SK-N-MC (cell line): ENCODE results near the gene CACNG8.

Experiments used
- DNase-seq: peaks from one replicate; pipeline ENCODE4 v3.0.0-alpha.2; 2011; ENCODE audit warnings: low read depth, low spot score
- H3K27ac ChIP-seq: fragments of 200-600 bp; sonication (generic); 2 replicates; pipeline ENCODE4 v1.5.1; 2016; ENCODE audit warnings: mixed run types
- H3K36me3 ChIP-seq: fragments of 200-600 bp; sonication (generic); 2 replicates; pipeline ENCODE4 v1.6.1; 2017; ENCODE audit warnings: antibody characterized with exemption, low read length, mixed read lengths; ENCODE audit not compliant: insufficient read depth
- H3K4me3 ChIP-seq: fragments of 200-600 bp; sonication (generic); 2 replicates; pipeline ENCODE4 v1.5.1; 2016
- H3K9ac ChIP-seq: fragments of 200-600 bp; sonication (generic); 2 replicates; pipeline ENCODE4 v1.8.0; 2017; ENCODE audit warnings: mixed run types, mixed read lengths; ENCODE audit not compliant: insufficient read length
- H3K9me3 ChIP-seq: fragments of 200-600 bp; sonication (generic); 2 replicates; pipeline ENCODE4 v1.6.1; 2017; ENCODE audit warnings: low read depth, mild to moderate bottlenecking, antibody characterized with exemption, low read length, moderate library complexity, mixed read lengths
- EZH2 ChIP-seq: fragments of 200-600 bp; sonication (generic); IDR thresholded peaks from one replicate; pipeline ENCODE4 v1.6.1; 2017; ENCODE audit warnings: antibody characterized with exemption
- FOXP2 ChIP-seq: optimal IDR thresholded peaks from 2 replicates; pipeline ENCODE3; 2011; ENCODE audit warnings: mild to moderate bottlenecking, moderate library complexity; ENCODE audit not compliant: insufficient read depth; ENCODE audit errors: extremely low read length, control extremely low read depth
- POLR2AphosphoS5 ChIP-seq: IDR thresholded peaks from 2 replicates; pipeline ENCODE4 v1.6.1; 2012; ENCODE audit warnings: mild to moderate bottlenecking, low read depth, low read length, borderline replicate concordance

Gene CACNG8

GRCh38 chr19:53993448-53993847 is 30.7 kb downstream of the CACNG8 start:
- no peaks in the 10 kb centered on the region for H3K9me3 ChIP-seq
- H3K36me3 ChIP-seq, result no peaks in the 10 kb centered on the region
- H3K27ac ChIP-seq, result no peak overlapping the region
- no peak overlapping the region for H3K9ac ChIP-seq
- TF ChIP-seq POLR2AphosphoS5 (no peak), FOXP2 (no peak), EZH2 (no peak)
- DNase-seq, result no peak
- H3K4me3 ChIP-seq, result no peak overlapping the region

- Histone ChIP-seq H3K36me3 (no peaks in the 10 kb centered on the region), H3K9ac (no peak overlapping the region), H3K9me3 (no peaks in the 10 kb centered on the region), H3K4me3 (no peak overlapping the region), H3K27ac (no peak overlapping the region)
- DNase-seq, result no peak
- TF ChIP-seq POLR2AphosphoS5, result no peak
- no peak for TF ChIP-seq EZH2
- no peak for TF ChIP-seq FOXP2
Observed at GRCh38 chr19:53994811-53995210, 32.1 kb downstream of the CACNG8 start.

- H3K9me3 ChIP-seq, result no peaks in the 10 kb centered on the region
- TF ChIP-seq EZH2, result no peak
- no peak for TF ChIP-seq POLR2AphosphoS5
- TF ChIP-seq FOXP2, result no peak
- no peak for DNase-seq
Observed at GRCh38 chr19:53998223-53998622, 35.5 kb downstream of the CACNG8 start.

GRCh38 chr19:53999694-54000093 is 37.0 kb downstream of the CACNG8 start:
- Histone ChIP-seq H3K27ac (no peak overlapping the region), H3K9me3 (no peaks in the 10 kb centered on the region), H3K36me3 (no peaks in the 10 kb centered on the region), H3K9ac (no peak overlapping the region), H3K4me3 (no peak overlapping the region)
- no peak for DNase-seq
- TF ChIP-seq EZH2, result no peak
- no peak for TF ChIP-seq POLR2AphosphoS5
- TF ChIP-seq FOXP2, result no peak

More at GRCh38 chr19:53998223-53998622, 35.5 kb downstream of the CACNG8 start:
- no peak overlapping the region for H3K4me3 ChIP-seq
- no peak overlapping the region for H3K27ac ChIP-seq
- no peaks in the 10 kb centered on the region for H3K36me3 ChIP-seq
- H3K9ac ChIP-seq, result no peak overlapping the region

- DNase-seq, result no peak
- Histone ChIP-seq H3K27ac (no peak overlapping the region), H3K36me3 (no peaks in the 10 kb centered on the region), H3K9me3 (no peaks in the 10 kb centered on the region), H3K9ac (no peak overlapping the region), H3K4me3 (no peak overlapping the region)
- TF ChIP-seq FOXP2 (no peak), EZH2 (no peak), POLR2AphosphoS5 (no peak)
Observed at GRCh38 chr19:54001496-54001895, 38.8 kb downstream of the CACNG8 start.

GRCh38 chr19:54002495-54003315 is 40.0 kb downstream of the CACNG8 start:
- H3K27ac ChIP-seq, result no peak overlapping the region
- no peaks in the 10 kb centered on the region for H3K9me3 ChIP-seq
- H3K36me3 ChIP-seq, result no peaks in the 10 kb centered on the region
- no peak overlapping the region for H3K4me3 ChIP-seq
- H3K9ac ChIP-seq, result no peak overlapping the region
- DNase-seq, result no peak
- TF ChIP-seq FOXP2, result no peak
- TF ChIP-seq EZH2, result peak; percentile 65
- TF ChIP-seq POLR2AphosphoS5, result no peak

- no peak for DNase-seq
- H3K27ac ChIP-seq, result no peak overlapping the region
- no peaks in the 10 kb centered on the region for H3K36me3 ChIP-seq
- no peak overlapping the region for H3K9ac ChIP-seq
- TF ChIP-seq EZH2, result no peak
- TF ChIP-seq FOXP2, result no peak
- TF ChIP-seq POLR2AphosphoS5, result no peak
- H3K9me3 ChIP-seq, result no peaks in the 10 kb centered on the region
- no peak overlapping the region for H3K4me3 ChIP-seq
Observed at GRCh38 chr19:54009440-54009839, 46.7 kb downstream of the CACNG8 start.

- Histone ChIP-seq H3K27ac (no peak overlapping the region), H3K36me3 (no peaks in the 10 kb centered on the region), H3K9me3 (no peaks in the 10 kb centered on the region), H3K9ac (no peak overlapping the region), H3K4me3 (no peak overlapping the region)
- DNase-seq, result no peak
- TF ChIP-seq POLR2AphosphoS5 (no peak), EZH2 (no peak), FOXP2 (no peak)
Observed at GRCh38 chr19:54010474-54010873, 47.7 kb downstream of the CACNG8 start.

GRCh38 chr19:54011507-54012211 is 48.9 kb downstream of the CACNG8 start:
- H3K36me3 ChIP-seq, result no peaks in the 10 kb centered on the region
- no peaks in the 10 kb centered on the region for H3K9me3 ChIP-seq
- H3K27ac ChIP-seq, result no peak overlapping the region
- DNase-seq, result no peak
- H3K9ac ChIP-seq, result no peak overlapping the region
- TF ChIP-seq POLR2AphosphoS5 (no peak), FOXP2 (no peak), EZH2 (no peak)
- H3K4me3 ChIP-seq, result no peak overlapping the region
